GDM1 (cell line): ENCODE measurements around the gene TNC.
"Not testable (repeated sequence)": the region's sequence is repeated elsewhere in the genome, so short reads cannot be mapped to it uniquely, and the experiment has no call there.

Source experiments
- DNase-seq: peaks from one replicate; lab custom pipeline; 2025; lab: John Stamatoyannopoulos, UW

The TNC gene

GRCh38 chr9:115134941-115135340 is 17.0 kb upstream of the TNC start:
- DNase-seq: no peak

- no peak for DNase-seq
Observed at GRCh38 chr9:115133649-115134048, 15.7 kb upstream of the TNC start.

DNA sequence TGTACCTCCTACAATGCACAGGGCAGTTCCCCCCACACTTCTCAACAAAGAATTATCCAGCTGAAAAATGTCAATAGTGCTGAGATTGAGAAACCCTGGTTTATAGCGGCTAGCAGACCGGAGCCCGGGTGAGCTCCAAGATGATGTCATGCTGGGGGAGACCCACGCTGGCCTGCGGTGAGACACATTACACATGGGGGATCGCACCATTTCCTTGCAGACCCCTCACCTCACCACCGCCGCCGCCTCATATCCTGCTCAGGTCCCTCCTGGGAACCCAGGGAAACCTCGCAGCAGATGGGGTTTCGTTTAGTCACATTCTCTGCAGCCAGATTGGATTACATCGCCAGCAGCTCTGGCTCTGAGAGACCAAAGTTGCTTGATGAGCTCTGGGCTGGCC is 14.7 kb upstream of the TNC start:
- DNase-seq: no peak

GRCh38 chr9:115130176-115130575 is 12.2 kb upstream of the TNC start:
- no peak for DNase-seq

DNA sequence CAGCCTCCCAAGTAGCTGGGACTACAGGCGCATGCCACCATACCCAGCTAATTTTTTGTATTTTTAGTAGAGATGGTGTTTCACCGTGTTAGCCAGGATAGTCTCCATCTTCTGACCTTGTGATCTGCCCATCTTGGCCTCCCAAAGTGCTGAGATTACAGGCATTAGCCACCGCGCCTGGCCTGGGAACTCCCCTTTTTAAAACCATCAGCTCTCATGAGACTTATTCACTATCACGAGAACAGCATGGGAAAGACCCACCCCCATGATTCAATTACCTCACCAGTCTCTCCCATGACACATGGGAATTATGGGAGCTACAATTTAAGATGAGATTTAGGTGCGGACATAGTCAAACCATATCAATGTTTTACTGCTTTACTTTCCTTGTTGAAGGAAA is 10.8 kb upstream of the TNC start:
- DNase-seq: not testable (repeated sequence)

- no peak for DNase-seq
Observed at GRCh38 chr9:115127191-115127817, 9.3 kb upstream of the TNC start.

DNA sequence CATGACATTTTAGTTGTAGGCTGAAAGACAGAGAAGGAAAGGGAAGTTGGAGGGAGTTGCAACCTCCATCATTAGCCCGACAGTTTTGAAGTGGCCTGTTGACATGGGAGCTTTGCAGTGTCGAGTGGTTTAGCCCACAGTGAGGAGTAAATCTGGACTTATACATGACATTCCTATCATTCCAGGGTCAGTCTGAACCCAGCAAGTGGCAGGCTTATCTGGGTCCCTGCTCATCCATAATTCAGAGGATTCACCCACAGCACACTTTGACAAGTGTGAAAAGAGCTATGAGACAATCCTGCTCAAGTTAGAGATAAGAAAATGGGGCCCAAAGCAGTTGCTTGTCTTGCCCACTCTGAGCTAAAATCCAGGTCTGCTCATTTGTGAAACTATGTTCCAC is 8.4 kb upstream of the TNC start:
- no peak for DNase-seq

GRCh38 chr9:115122937-115123336 is 5.0 kb upstream of the TNC start:
- no peak for DNase-seq

- DNase-seq: no peak
Observed at GRCh38 chr9:115121181-115121580, 3.2 kb upstream of the TNC start.

DNA sequence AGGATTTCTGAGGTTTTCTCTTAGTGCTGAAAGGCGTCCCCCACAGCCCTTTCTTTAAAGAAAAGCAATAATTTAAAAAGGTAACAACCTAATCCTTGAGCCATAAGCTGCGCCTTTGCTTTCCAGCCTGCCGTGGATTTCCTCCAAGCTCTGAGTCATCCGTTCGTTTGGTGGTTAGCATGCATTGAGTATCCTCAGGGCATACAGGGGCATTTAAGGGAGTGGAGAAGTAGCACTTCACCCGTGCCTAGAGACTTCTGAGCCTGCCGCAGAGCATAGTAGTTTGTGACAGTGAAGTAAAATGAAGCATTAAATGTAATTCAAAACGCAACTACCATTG is 892 bp upstream of the TNC start:
- DNase-seq: no peak

DNA sequence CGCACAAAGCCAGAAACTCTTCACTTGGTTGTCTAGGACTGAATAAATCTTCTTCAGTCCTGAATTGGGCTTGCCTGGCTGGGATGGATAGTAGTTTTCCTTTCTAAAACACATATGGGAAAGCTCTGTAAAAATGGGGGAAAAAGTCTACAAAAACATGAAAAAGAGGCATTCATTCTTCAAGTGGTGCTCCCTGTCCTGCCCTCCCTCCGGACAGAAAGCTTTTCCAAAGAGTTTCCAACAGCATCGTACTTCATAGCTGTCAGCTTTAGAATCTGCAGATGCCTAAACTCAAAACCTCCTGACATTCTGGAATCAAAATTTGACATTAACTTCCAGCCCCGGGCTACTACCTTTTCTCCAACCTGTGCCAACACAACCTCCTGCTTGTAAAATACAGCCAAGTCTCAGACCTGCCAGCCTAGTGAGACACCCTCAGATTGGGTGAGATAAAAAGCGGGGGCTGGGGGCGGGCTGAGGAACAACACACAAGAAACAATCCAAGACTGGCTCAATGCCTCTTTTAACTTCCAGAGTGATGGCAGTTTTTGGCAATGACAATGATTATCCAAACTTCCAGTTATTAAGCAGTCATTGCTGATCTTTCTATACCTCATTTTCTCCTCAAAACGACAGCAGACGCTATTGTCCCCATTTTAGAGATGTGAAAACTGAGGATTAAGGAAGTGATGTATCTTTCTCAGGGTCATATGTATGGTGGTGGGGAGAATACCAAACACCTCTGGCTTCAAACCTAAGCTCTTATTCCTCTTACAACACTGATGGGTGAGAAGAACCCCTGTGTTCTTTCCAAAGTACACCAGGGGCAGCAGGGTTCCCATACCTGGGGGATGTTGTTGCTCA is 1.3 kb downstream of the TNC start:
- no peak for DNase-seq

DNA sequence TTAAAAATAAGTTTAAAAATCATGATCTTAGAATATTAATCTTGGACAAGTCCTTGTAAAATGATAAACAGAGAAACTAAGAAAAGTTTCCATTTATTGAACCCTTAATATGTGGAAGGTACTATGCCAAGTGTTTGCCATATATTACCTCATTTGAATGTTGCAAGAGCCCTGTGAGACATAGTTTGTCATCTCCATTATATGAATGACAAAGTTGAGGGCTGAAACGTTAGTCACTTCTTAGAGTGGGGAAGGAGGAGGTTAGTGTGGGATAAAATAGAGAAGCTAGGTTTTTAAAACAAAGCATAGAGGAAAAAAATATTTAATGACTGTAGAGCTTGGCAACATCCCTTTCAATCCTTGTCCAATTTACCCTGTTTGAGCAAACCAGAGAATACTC is 2.0 kb downstream of the TNC start:
- no peak for DNase-seq

GRCh38 chr9:115115117-115115880 is 2.7 kb downstream of the TNC start:
- DNase-seq: no peak

DNA sequence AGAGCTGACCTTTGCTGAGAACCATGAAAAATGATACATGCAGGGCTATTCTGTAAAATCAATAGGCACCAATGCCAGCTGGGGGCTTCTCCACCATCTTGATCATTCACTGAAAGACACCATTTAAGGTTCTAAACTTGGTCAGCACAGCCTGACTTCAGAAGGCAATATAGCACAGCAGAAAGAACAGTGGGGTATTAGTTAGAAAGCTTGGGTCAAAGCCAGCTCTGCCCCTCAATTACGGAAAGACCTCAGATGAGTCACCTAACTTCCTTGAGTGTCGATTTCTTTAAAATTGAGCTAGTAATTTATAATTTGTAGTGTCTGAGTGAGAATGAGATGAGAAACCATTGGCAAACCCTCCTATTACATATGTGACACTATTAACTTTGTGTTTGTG is 3.4 kb downstream of the TNC start:
- DNase-seq: no peak

- no peak for DNase-seq
Observed at GRCh38 chr9:115114084-115114483, 3.9 kb downstream of the TNC start.

DNA sequence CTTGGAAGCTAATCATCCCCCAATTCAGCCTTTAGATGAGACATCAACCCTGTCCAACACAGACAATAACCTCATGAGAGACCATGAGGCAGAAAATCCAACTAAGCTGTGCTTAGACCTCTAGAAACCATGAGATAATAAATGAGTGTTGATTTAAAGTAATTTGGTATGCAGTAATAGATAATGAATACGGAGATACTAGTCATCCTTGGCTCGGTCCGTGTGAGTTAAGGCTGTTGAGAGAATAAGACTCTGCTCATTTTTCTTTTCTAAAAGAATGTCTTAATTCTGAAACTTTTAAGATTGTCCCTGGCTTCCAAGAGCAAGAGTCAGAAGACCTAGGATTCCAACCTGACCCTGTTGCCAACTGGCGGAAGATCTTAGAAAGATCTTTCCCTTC is 6.1 kb downstream of the TNC start:
- no peak for DNase-seq

- no peak for DNase-seq
Observed at GRCh38 chr9:115109486-115109885, 8.5 kb downstream of the TNC start.

DNA sequence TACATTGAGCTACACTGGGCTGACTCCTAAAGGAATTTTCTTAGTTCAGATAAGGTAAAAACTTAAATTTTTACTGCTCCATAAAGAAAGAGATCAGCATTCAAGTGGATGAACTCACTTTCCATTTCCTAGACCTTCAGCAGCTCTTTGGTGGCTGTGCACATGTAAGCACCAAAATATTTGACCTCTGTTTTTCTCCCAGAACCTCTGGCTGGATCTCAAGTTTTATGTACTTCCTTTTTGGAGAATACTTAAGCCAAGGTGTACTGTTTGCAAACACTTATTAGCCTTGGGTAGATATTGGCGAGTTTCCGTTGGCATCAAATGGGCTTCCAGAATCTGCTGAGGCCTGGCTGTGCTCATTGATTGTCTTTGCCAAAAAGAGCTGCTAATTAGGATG is 10.3 kb downstream of the TNC start:
- DNase-seq: no peak

DNA sequence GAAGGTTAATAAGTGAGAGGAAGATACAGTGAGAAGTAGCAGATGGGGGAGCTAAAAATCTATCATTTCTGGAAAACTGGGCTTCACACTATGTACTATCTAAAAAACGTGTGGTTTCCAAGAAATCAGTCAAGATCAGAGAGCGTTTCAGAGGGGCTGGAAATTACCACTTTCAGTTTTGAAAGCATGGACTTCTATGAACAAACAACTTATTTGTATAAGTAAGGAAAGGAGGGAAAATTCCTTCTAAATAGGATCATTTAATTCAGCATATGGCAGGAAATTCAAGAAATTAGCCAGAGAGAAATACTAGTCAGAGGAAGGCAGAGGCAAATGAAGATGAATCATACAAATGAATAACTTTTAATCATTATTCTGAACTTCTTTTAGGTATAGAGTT is 11.3 kb downstream of the TNC start:
- DNase-seq: no peak

DNA sequence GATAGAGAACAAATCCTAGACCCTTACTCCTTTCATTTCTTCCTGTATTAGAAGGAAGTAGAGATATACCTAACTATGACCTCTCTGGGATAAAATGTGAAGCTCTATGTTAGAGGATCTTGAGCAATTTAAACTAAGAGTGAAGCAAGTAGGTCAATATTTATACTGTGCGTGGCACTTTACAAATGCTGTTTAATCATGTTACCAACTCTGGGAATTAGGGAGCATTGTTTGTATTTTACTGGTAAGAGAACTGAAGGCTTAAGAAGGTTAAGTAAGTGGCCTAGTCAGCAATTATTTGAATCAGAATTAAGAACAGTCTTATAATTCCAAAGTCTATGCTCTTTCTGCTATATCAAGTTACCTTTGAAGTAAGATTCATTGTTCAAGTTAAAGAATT is 12.0 kb downstream of the TNC start:
- DNase-seq: no peak

- DNase-seq: no peak
Observed at GRCh38 chr9:115104908-115105307, 13.0 kb downstream of the TNC start.

DNA sequence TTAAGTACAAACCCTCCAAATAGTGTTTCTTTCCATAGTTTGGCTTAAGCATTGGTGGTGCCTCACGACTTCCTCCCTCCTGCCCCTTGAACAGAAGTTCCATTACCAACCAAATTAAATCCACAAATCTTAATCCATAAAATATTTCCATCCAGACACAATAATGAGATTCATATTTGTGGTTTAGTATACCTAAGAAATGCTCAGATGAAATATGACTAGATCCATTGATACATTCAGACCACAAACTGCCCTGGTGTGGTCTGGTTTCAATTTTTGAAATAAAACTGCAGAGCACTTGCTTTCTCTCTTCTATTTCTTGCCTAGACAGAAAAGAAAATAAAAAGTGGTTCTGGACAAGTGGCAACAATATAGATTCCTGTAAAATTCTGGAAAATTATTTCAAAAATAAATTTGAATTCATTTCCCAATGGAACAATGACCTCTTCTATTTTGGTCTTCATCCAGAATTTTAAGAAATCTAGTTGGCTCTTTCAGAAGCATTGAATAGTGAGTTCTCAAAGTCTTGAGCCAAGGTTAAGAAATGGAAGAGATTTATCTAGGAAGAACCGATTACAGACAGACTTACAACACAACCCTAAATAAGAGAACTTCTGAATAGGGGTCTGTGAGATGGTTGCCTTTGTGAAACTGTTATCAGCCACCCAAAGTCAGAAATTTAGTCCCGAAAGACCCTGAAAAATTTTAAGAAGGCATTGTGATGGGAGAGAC is 14.0 kb downstream of the TNC start:
- DNase-seq: no peak

GRCh38 chr9:115099901-115100300 is 18.1 kb downstream of the TNC start:
- no peak for DNase-seq
